HEK293T (cell line): ENCODE data around the gene DOK1.

Experiments
- CTCF ChIA-PET: fragments of 350-600 bp; formaldehyde crosslinking; extraction: SDS; loops from one replicate; lab custom pipeline; 2021; ENCODE audit warnings: antibody characterized with exemption, inconsistent platforms; lab: Yijun Ruan, JAX
- POLR2A ChIA-PET: fragments of 350-600 bp; formaldehyde crosslinking; extraction: SDS; loops from one replicate; lab custom pipeline; 2020; ENCODE audit warnings: antibody characterized with exemption, inconsistent platforms; lab: Yijun Ruan, JAX
- DNase-seq: peaks from one replicate; pipeline ENCODE4 v3.0.0; 2012; ENCODE audit warnings: mixed read lengths; ENCODE audit errors: extremely low spot score
- ARNT ChIP-seq: fragments of 450-650 bp; IDR thresholded peaks from 2 replicates; pipeline ENCODE4 v1.6.1; 2017; ENCODE audit warnings: mild to moderate bottlenecking
- BHLHE40 ChIP-seq: fragments of 450-650 bp; IDR thresholded peaks from 2 replicates; pipeline ENCODE4 v1.6.1; 2016; ENCODE audit warnings: mild to moderate bottlenecking, moderate library complexity, borderline replicate concordance
- CTBP1 ChIP-seq: fragments of 450-650 bp; IDR thresholded peaks from 2 replicates; pipeline ENCODE4 v1.6.1; 2016; ENCODE audit warnings: borderline replicate concordance
- ELF4 ChIP-seq: fragments of 450-650 bp; IDR thresholded peaks from 2 replicates; pipeline ENCODE4 v1.6.1; 2017; ENCODE audit warnings: antibody characterized with exemption
- FOXA1 ChIP-seq: fragments of 450-650 bp; IDR thresholded peaks from 2 replicates; pipeline ENCODE4 v1.6.1; 2016; ENCODE audit warnings: mild to moderate bottlenecking
- FOXK2 ChIP-seq: fragments of 450-650 bp; IDR thresholded peaks from 2 replicates; pipeline ENCODE4 v1.6.1; 2016; ENCODE audit warnings: mild to moderate bottlenecking
- FOXM1 ChIP-seq: fragments of 450-650 bp; IDR thresholded peaks from 2 replicates; pipeline ENCODE4 v1.6.1; 2017; ENCODE audit warnings: mild to moderate bottlenecking, borderline replicate concordance
- HDGF ChIP-seq: fragments of 450-650 bp; IDR thresholded peaks from 2 replicates; pipeline ENCODE4 v1.6.1; 2017; ENCODE audit warnings: antibody characterized with exemption, borderline replicate concordance
- L3MBTL2 ChIP-seq: fragments of 450-650 bp; conservative IDR thresholded peaks from 2 replicates; pipeline ENCODE4 v1.6.1; 2016; ENCODE audit warnings: mild to moderate bottlenecking
- LEF1 ChIP-seq: fragments of 450-650 bp; IDR thresholded peaks from 2 replicates; pipeline ENCODE4 v1.6.1; 2017; ENCODE audit warnings: mild to moderate bottlenecking, borderline replicate concordance
- NFRKB ChIP-seq: fragments of 450-650 bp; IDR thresholded peaks from 2 replicates; pipeline ENCODE4 v1.6.1; 2016; ENCODE audit warnings: mild to moderate bottlenecking, moderate library complexity
- SUZ12 ChIP-seq: fragments of 450-650 bp; IDR thresholded peaks from 2 replicates; pipeline ENCODE4 v1.6.1; 2016; ENCODE audit warnings: mild to moderate bottlenecking
- TARDBP ChIP-seq: fragments of 450-650 bp; IDR thresholded peaks from 2 replicates; pipeline ENCODE4 v1.6.1; 2016
- ZNF384 ChIP-seq: fragments of 450-650 bp; IDR thresholded peaks from 2 replicates; pipeline ENCODE4 v1.6.1; 2016
- TF ChIP-seq, protein P1 (sequence below): fragments of 450-650 bp; IDR thresholded peaks from 2 replicates; pipeline ENCODE4 v1.6.1; 2016

Gene DOK1

DNA sequence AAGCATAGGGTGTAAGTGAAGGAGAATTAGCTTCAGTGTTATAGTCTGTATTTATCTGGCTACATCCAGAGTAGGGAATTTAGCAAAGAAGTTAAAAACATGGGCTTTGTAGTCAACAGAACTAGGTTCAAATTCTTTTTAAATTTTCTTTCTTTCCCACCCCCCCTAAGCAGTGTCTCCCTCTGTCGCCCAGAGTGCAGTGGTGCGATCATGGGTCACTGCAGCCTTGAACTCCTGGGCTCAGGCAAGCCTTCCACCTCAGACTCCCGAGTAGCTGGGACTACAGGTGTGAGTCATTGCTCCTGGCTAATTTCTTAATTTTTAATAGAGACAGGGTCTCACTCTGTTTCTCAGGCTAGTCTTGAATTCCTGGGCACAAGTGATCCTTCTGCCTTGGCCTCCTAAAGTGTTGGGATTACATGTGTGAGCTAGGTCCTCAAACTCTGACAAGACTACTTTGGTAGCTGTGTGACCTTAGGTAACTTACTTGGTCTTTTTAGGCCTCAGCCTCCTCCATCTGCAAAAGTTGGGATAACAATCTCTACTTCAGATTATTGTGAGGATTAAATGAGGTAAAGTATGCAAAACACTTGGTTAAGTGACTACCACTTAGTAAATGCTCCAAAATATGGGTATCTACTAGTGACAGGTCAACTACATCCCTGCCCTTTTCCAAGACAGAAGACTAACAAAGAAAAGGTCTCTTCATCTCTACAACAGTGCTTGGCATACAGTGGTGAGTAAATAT, 17.8 kb downstream of the DOK1 start:
- no peak for TF ChIP-seq L3MBTL2
- no peak for TF ChIP-seq FOXK2
- TF ChIP-seq SUZ12, result no peak
- no peak for TF ChIP-seq CTBP1
- no peak for DNase-seq
- ChIA-PET POLR2A (no interaction called here), CTCF (interaction anchor here (1.0 kb wide), 1 partner anchor 11 kb away, joined by 3 read pairs; no protein-coding TSS in a partner anchor)

DNA sequence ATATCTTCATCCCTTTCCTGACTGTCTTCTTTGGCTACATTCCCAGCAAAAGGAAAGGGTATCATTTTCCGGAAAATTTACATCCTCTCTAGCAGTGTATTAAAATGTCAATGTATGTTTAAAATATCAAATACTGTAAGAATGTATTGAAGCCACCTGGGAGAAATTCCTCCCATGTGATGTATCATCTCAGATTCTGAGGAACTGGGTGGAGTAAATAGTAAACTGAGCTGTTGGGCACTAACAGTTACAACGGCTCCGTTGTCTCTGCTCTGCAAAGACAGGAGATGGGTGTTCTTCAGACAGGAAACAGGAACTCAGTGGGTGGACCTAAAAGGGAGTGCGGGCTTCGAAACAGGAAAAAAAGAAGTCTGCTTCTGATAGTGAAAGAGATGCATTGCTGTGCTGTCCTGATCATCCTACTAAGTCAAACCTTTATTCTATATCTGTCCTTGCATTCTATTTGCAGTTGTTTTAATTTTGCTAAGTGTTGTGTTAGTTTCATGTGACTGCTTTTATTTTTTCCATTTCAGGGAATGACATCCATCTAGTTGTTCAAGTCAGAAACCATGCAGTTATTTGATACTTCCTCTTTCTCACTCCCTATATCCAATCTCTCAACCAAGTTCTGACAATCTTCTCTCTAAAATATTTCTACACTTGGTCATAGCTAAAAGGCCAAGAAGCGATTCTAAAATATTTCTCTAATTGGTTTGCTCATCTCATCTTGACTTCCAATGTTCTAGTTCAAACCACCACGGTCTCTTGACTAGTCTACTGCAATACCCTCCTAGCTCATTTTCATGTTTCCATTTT, 19.4 kb downstream of the DOK1 start:
- CTCF ChIA-PET, result interaction anchor here (0.8 kb wide), 1 partner anchor 15 kb away, joined by 5 read pairs; no protein-coding TSS in a partner anchor
- TF ChIP-seq TARDBP, result no peak
- no peak for TF ChIP-seq FOXA1
- TF ChIP-seq CTBP1, result no peak
- POLR2A ChIA-PET, result interaction anchor here (0.6 to 1.1 kb wide), 2 partner anchors 9 to 11 kb away, joined by 3 read pairs; no protein-coding TSS in a partner anchor
- no peak for DNase-seq

DNA sequence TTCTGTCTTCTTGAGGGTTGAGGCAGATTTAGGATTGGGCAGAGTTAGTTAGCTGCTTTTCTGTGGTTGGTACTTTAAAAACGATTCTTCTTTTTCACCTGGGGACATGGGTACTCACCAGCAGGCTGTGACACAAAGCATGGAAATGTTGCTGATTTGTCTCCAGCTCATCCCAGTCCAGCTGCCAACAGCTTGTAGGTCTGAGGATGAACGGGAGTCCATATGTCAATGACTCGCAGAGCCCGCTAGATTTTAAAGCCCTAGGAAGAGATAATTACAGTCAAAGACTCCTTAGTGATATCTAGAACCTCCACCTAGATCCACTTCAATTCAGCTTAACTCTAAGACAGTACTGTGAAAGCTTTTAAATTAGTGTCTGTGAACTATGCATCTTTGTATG, 20.8 kb downstream of the DOK1 start:
- ChIA-PET CTCF (no interaction called here), POLR2A (interaction anchor here (0.7 to 1.1 kb wide), 2 partner anchors 10 to 35 kb away, joined by 3 to 4 read pairs; no protein-coding TSS in a partner anchor)
- DNase-seq, result no peak
- TF ChIP-seq, protein P1, sequence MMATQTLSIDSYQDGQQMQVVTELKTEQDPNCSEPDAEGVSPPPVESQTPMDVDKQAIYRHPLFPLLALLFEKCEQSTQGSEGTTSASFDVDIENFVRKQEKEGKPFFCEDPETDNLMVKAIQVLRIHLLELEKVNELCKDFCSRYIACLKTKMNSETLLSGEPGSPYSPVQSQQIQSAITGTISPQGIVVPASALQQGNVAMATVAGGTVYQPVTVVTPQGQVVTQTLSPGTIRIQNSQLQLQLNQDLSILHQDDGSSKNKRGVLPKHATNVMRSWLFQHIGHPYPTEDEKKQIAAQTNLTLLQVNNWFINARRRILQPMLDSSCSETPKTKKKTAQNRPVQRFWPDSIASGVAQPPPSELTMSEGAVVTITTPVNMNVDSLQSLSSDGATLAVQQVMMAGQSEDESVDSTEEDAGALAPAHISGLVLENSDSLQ, result no peak
- TF ChIP-seq NFRKB (no peak), TARDBP (no peak), HDGF (no peak), L3MBTL2 (no peak), SUZ12 (no peak)

DNA sequence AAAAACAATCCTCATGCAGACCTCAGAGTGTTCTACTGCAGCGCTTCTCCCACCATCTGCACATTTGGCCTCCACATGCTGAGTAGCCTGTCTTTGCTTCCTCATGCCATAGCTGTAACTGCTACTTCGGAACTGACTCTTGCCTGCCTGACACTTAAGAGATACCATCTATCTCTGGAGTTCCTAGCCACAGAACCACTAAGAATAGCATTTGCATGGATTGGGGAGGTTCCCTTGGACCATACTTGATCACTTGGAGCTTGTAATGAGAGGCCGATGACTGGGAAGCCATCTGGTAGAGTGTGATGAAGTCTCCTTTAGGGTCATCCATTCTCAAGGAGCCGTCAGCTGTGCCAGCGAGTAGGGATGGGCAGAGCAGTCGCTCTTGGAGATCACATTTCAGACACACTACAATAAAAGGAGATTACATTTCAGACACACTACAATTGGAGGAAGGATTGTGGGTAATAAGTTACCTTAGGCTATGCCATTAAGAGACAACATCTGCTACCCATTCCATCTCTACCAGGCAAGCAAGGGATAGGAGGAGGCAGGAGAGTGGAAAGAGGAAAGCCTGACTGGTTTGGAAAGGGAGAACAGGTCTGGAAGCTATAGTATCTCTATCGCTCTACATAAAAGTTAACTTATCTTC, 21.8 kb downstream of the DOK1 start:
- TF ChIP-seq FOXA1, result no peak
- no peak for DNase-seq

DNA sequence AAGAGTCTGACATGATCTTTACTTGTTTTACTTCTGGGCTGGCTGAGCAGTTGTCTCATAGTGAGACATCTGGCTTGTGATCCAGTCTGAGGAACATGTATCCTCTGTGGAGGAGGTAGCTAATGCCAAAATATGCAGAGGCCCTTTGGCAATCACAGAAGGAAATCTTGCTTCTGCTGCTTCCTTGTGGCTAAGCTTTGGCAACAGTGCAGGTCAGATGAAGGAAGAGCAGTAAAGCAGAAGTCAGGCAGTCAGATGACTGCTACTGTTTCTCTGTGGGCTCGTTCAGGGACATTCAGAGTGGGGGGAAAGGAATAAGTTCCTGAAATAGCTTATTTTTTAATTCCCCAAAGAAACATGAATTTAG, 22.3 kb downstream of the DOK1 start:
- CTCF ChIA-PET, result interaction anchor here (0.6 to 1.8 kb wide), 3 partner anchors 11 to 308 kb away, joined by 3 to 4 read pairs (median 4); no protein-coding TSS in a partner anchor
- no peak for DNase-seq
- POLR2A ChIA-PET, result interaction anchor here (1.0 to 1.4 kb wide), 2 partner anchors 26 to 47 kb away, joined by 3 to 4 read pairs; partner anchors contain the start of genes AUP1 and HTRA2
- TF ChIP-seq LEF1, result no peak
- TF ChIP-seq, protein P1, result no peak
- TF ChIP-seq ARNT, result no peak
- TF ChIP-seq FOXM1, result no peak
- no peak for TF ChIP-seq ELF4
- TF ChIP-seq ZNF384, result no peak
- TF ChIP-seq SUZ12, result no peak
- no peak for TF ChIP-seq L3MBTL2
- no peak for TF ChIP-seq HDGF
- TF ChIP-seq TARDBP, result no peak
- no peak for TF ChIP-seq NFRKB
- TF ChIP-seq CTBP1, result no peak
- TF ChIP-seq FOXA1, result no peak

More for the DNA sequence above, 21.8 kb downstream of the DOK1 start:
- ChIA-PET CTCF (interaction anchor here (0.6 to 1.8 kb wide), 2 partner anchors 11 to 307 kb away, joined by 4 read pairs; no protein-coding TSS in a partner anchor), POLR2A (interaction anchor here (1.1 kb wide), 1 partner anchor 9 kb away, joined by 3 read pairs; no protein-coding TSS in a partner anchor)

DNA sequence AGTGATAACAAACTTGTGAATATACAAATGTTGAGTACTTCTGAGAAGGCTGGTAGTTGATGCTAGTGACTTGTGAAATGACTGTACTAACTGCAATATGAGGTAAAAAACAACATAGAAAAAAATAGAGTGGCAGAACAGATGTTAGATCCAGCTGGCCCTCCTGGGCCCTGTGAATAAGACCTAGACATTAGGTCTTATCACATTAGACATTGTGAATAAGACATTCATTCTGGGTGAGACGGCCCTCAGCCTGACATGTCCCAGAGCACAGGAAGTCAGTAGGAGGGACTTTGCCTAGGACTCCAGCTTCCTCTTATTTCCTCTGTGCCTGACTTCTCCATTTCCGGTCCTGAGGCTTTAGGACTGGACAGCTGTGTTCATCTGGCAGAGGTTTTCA, 22.9 kb downstream of the DOK1 start:
- POLR2A ChIA-PET, result interaction anchor here (1.0 to 1.4 kb wide), 2 partner anchors 27 to 48 kb away, joined by 3 to 4 read pairs; partner anchors contain the start of genes AUP1 and HTRA2
- no peak for TF ChIP-seq CTBP1
- no peak for TF ChIP-seq NFRKB
- no peak for TF ChIP-seq SUZ12
- TF ChIP-seq, protein P1, result no peak
- no peak for TF ChIP-seq BHLHE40
- no peak for TF ChIP-seq ZNF384
- no peak for TF ChIP-seq TARDBP
- no peak for DNase-seq
- CTCF ChIA-PET, result interaction anchor here (1.2 to 1.8 kb wide), 2 partner anchors 10 to 44 kb away, joined by 3 to 4 read pairs; no protein-coding TSS in a partner anchor
